DND-41 (cell line): Measurements from ENCODE around the gene GIMAP7.

Source experiments
- ATAC-seq: fragments of 200-7000 bp; cut with Tn5 transposase; 3 replicates; pipeline ENCODE4 v1.9.1; 2021; ENCODE audit warnings: low read depth; ENCODE audit not compliant: insufficient read depth
- DNase-seq: peaks from one replicate; pipeline ENCODE4 v3.0.0-alpha.2; 2020
- H2AFZ ChIP-seq: 2 replicates; pipeline ENCODE4 v1.6.0; 2012; ENCODE audit warnings: low read depth, low read length
- H3K27ac ChIP-seq: 2 replicates; pipeline ENCODE4 v1.5.1; 2012; ENCODE audit warnings: low read length, inconsistent platforms
- H3K27me3 ChIP-seq: fragments of 200-600 bp; sonication (generic); 2 replicates; pipeline ENCODE4 v1.6.0; 2012; ENCODE audit warnings: low read length, mild to moderate bottlenecking, inconsistent platforms; ENCODE audit not compliant: insufficient read depth, poor library complexity
- H3K36me3 ChIP-seq: 2 replicates; pipeline ENCODE4 v1.5.1; 2012; ENCODE audit warnings: low read length, inconsistent platforms; ENCODE audit not compliant: insufficient read depth
- H3K4me1 ChIP-seq: 2 replicates; pipeline ENCODE4 v1.5.1; 2012; ENCODE audit warnings: mild to moderate bottlenecking, low read length; ENCODE audit not compliant: insufficient read depth
- H3K4me2 ChIP-seq: 2 replicates; pipeline ENCODE4 v1.6.0; 2012; ENCODE audit warnings: mild to moderate bottlenecking, moderate library complexity, low read length, inconsistent platforms; ENCODE audit not compliant: insufficient read depth
- H3K4me3 ChIP-seq, 2 experiments: fragments of 200-600 bp in 1 of 2; shearing (Covaris generic) in 1 of 2; 2 replicates each; pipeline ENCODE4 v1.5.1; 2012 to 2016; ENCODE audit warnings: inconsistent platforms in 2 of 2, low read length in 2 of 2, mild to moderate bottlenecking in 2 of 2, low read depth in 1 of 2, moderate library complexity in 1 of 2
- H3K79me2 ChIP-seq: 2 replicates; pipeline ENCODE4 v1.6.0; 2012; ENCODE audit warnings: low read length, inconsistent platforms; ENCODE audit not compliant: insufficient read depth
- H3K9ac ChIP-seq: 2 replicates; pipeline ENCODE4 v1.6.0; 2012; ENCODE audit warnings: low read depth, mild to moderate bottlenecking, inconsistent platforms, low read length, moderate library complexity
- H3K9me3 ChIP-seq: 2 replicates; pipeline ENCODE4 v1.5.1; 2012; ENCODE audit warnings: low read length, moderate library complexity, mild to moderate bottlenecking, inconsistent platforms; ENCODE audit not compliant: insufficient read depth, severe bottlenecking
- H4K20me1 ChIP-seq: 2 replicates; pipeline ENCODE4 v1.6.0; 2012; ENCODE audit warnings: low read length; ENCODE audit not compliant: insufficient read depth
- EZH2 ChIP-seq: IDR thresholded peaks from 3 replicates; pipeline ENCODE4 v1.6.1; 2012; ENCODE audit warnings: borderline replicate concordance, low read depth, mild to moderate bottlenecking, moderate library complexity, low read length, inconsistent platforms; ENCODE audit not compliant: severe bottlenecking
- TF ChIP-seq, protein P1 (sequence below): IDR thresholded peaks from 2 replicates; pipeline ENCODE4 v1.5.1; 2012; ENCODE audit warnings: borderline replicate concordance, low read length, moderate library complexity, mild to moderate bottlenecking; ENCODE audit not compliant: poor library complexity, severe bottlenecking; ENCODE audit errors: extremely low read depth

The GIMAP7 gene

DNA sequence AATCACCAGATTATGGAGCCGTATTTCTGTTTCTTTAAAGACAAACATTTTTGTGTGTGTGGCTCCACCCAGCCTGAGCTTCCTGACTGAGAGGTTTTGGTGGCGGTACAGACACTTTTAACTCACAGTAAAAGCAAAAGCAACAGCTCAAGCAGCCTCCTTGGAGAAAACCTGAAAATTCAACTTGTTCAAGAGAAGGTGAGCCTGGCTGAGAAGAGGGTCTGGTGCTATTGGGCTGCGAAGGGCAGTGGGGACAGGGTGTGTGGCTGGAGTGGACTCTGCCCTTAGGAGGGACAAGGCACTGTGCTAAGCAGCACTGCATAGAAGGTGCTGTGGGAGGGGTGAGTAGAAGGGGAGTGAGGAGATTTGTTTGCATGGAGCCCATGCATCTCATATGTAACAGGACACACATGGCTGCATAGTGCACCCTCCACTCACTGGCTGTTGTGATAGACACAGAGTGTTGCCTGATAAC is at the start of gene GIMAP7:
GIMAP7 (plus strand) TSS at position 125 of the 475 bp plus-strand sequence. CDS start 5,103 bp downstream, outside the sequence.
- ATAC-seq = peak; percentile 84

DNA sequence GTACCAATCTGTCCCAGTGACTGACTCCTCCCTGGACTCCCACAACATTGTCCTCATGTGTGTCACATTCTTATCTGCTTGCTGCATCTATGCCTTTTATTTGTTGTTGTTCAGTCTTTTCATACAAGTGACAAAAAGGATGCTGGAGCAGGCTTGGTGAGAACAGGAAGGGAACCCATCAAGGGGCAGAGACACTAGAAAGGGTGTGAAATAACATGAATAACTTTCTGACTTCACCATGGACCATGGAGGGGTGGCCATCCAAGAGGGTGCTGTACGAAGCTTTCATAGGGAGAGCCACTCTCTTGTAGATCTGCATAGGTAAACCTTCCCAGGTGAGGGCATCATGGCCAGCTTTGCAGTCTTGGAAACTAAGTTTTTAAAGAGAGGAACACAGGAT is 49.7 kb upstream of the GIMAP7 start:
- Histone ChIP-seq H3K4me2 (no peak overlapping the region), H4K20me1 (no peaks in the 10 kb centered on the region), H3K4me1 (peaks cover 3% of the 10 kb centered on the region; the same call in 1 of the 2 replicates), H3K4me3 (no peak overlapping the region), H2AFZ (no peak overlapping the region), H3K27me3 (no peaks in the 10 kb centered on the region), H3K27ac (no peak overlapping the region), H3K9ac (no peak overlapping the region), H3K79me2 (no peaks in the 10 kb centered on the region), H3K9me3 (peaks cover 32% of the 10 kb centered on the region), H3K36me3 (no peaks in the 10 kb centered on the region)
- no peak for TF ChIP-seq EZH2
- TF ChIP-seq, protein P1, sequence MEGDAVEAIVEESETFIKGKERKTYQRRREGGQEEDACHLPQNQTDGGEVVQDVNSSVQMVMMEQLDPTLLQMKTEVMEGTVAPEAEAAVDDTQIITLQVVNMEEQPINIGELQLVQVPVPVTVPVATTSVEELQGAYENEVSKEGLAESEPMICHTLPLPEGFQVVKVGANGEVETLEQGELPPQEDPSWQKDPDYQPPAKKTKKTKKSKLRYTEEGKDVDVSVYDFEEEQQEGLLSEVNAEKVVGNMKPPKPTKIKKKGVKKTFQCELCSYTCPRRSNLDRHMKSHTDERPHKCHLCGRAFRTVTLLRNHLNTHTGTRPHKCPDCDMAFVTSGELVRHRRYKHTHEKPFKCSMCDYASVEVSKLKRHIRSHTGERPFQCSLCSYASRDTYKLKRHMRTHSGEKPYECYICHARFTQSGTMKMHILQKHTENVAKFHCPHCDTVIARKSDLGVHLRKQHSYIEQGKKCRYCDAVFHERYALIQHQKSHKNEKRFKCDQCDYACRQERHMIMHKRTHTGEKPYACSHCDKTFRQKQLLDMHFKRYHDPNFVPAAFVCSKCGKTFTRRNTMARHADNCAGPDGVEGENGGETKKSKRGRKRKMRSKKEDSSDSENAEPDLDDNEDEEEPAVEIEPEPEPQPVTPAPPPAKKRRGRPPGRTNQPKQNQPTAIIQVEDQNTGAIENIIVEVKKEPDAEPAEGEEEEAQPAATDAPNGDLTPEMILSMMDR = no peak
- no peak for DNase-seq
- 0 out of 3 replicates have a peak, but pooled peaks have one; percentile 29 for ATAC-seq

More for the DNA sequence above, at the start of gene GIMAP7:
- TF ChIP-seq, protein P1 = no peak
- TF ChIP-seq EZH2 = no peak
- Histone ChIP-seq H3K27ac (peak within 1 kb of the TSS; percentile 95), H3K9me3 (no peaks in the 10 kb centered on the region), H3K4me1 (peaks cover 55% of the 10 kb centered on the region), H3K4me2 (peak within 1 kb of the TSS; percentile 71), H2AFZ (peak within 1 kb of the TSS; percentile 76), H4K20me1 (0 out of 2 replicates have a peak, but pooled peaks cover 1% of the 10 kb centered on the region), H3K4me3 (peak within 1 kb of the TSS; percentile 51 to 74), H3K27me3 (no peaks in the 10 kb centered on the region), H3K36me3 (peaks cover 7% of the 10 kb centered on the region), H3K79me2 (peaks cover 64% of the 10 kb centered on the region), H3K9ac (peak within 1 kb of the TSS; percentile 72)
- DNase-seq = peak; percentile 77

DNA sequence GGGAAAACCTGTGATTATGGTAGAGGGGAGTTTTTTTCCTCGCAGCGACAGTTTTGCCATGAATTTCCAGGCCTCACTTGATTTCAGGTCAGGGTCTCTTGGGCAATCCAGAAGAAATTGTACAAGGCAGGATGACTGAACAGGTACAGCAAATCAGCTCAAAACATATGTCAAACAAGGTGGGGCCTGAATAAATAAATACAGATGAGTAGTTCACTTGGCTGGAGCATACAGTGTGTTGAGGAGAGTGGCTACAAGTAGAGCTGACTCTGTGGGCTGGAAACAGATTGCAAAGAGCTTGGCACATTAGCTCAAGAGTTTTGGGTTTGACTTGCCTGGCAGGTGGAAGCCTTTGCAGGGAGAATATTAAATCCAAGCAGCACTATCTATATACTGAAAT is 49.3 kb upstream of the GIMAP7 start:
- Histone ChIP-seq H3K4me1 (peaks cover 3% of the 10 kb centered on the region; the same call in 1 of the 2 replicates), H3K27me3 (no peaks in the 10 kb centered on the region), H2AFZ (no peak overlapping the region), H3K27ac (no peak overlapping the region), H3K9ac (no peak overlapping the region), H3K36me3 (no peaks in the 10 kb centered on the region), H4K20me1 (no peaks in the 10 kb centered on the region), H3K4me3 (no peak overlapping the region), H3K9me3 (peaks cover 31% of the 10 kb centered on the region), H3K79me2 (no peaks in the 10 kb centered on the region), H3K4me2 (no peak overlapping the region)
- ATAC-seq = no peak
- TF ChIP-seq, protein P1 = no peak
- TF ChIP-seq EZH2 = no peak
- no peak for DNase-seq

DNA sequence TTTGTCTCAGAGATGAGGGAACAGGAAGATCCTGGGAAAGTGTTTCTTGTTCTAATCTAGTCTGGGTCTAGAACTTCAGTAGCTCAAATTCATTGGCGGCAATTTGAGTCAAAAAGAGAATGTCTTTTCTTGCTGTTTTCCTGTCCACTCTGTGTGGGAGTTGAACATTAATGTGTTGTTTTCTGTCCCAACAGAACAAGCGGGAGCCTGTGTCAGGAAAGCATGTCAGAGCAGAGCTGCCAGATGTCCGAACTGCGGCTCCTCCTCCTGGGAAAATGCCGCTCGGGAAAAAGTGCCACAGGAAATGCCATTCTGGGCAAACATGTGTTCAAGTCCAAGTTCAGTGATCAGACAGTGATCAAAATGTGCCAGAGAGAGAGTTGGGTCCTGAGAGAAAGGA is 48.2 kb upstream of the GIMAP7 start:
- no peak overlapping the region for H3K4me2 ChIP-seq
- H3K4me3 ChIP-seq = no peak overlapping the region
- no peak overlapping the region for H2AFZ ChIP-seq

More for the DNA sequence above, 48.2 kb upstream of the GIMAP7 start:
- Histone ChIP-seq H3K79me2 (no peaks in the 10 kb centered on the region), H3K36me3 (no peaks in the 10 kb centered on the region), H3K9me3 (peaks cover 20% of the 10 kb centered on the region), H3K4me1 (peaks cover 3% of the 10 kb centered on the region; the same call in 1 of the 2 replicates), H3K9ac (no peak overlapping the region), H3K27me3 (no peaks in the 10 kb centered on the region), H4K20me1 (no peaks in the 10 kb centered on the region), H3K27ac (no peak overlapping the region)
- DNase-seq (no peak), ATAC-seq (no peak)
- no peak for TF ChIP-seq EZH2
- TF ChIP-seq, protein P1 = no peak
